NCI-H187 treated with DMSO at 0.1 percent for 48 hours (cell line): ENCODE results near the gene AKT3.
A peak's percentile ranks its signal among the peaks of the same experiment; 100 is the strongest.

Experiments used
- DNase-seq: peaks from one replicate; lab custom pipeline; 2025; lab: John Stamatoyannopoulos, UW

The AKT3 gene

GRCh38 chr1:243731974-243732625 is 117.9 kb downstream of the AKT3 start:
- no peak for DNase-seq

GRCh38 chr1:243731301-243731891 is 118.6 kb downstream of the AKT3 start:
- DNase-seq = no peak

GRCh38 chr1:243730487-243731150 is 119.4 kb downstream of the AKT3 start:
- DNase-seq = no peak

- no peak for DNase-seq
Observed at GRCh38 chr1:243729956-243730355, 120.1 kb downstream of the AKT3 start.

GRCh38 chr1:243727503-243728203 is 122.4 kb downstream of the AKT3 start:
- no peak for DNase-seq

GRCh38 chr1:243726806-243727502 is 123.1 kb downstream of the AKT3 start:
- DNase-seq = no peak

- no peak for DNase-seq
Observed at GRCh38 chr1:243725846-243726245, 124.2 kb downstream of the AKT3 start.

- DNase-seq = no peak
Observed at GRCh38 chr1:243725075-243725474, 125.0 kb downstream of the AKT3 start.

GRCh38 chr1:243723458-243724043 is 126.5 kb downstream of the AKT3 start:
- DNase-seq = no peak

- no peak for DNase-seq
Observed at GRCh38 chr1:243723050-243723449, 127.0 kb downstream of the AKT3 start.

- DNase-seq = no peak
Observed at GRCh38 chr1:243719476-243719875, 130.6 kb downstream of the AKT3 start.

- DNase-seq = no peak
Observed at GRCh38 chr1:243718893-243719292, 131.2 kb downstream of the AKT3 start.

GRCh38 chr1:243718022-243718421 is 132.0 kb downstream of the AKT3 start:
- no peak for DNase-seq

- DNase-seq = no peak
Observed at GRCh38 chr1:243716906-243717305, 133.1 kb downstream of the AKT3 start.

GRCh38 chr1:243715285-243715684 is 134.8 kb downstream of the AKT3 start:
- DNase-seq = no peak

GRCh38 chr1:243713470-243714186 is 136.4 kb downstream of the AKT3 start:
- peak; percentile 5 for DNase-seq

- no peak for DNase-seq
Observed at GRCh38 chr1:243712941-243713340, 137.1 kb downstream of the AKT3 start.

GRCh38 chr1:243712242-243712641 is 137.8 kb downstream of the AKT3 start:
- no peak for DNase-seq

- DNase-seq = no peak
Observed at GRCh38 chr1:243710467-243710866, 139.6 kb downstream of the AKT3 start.

- DNase-seq = no peak
Observed at GRCh38 chr1:243708210-243708609, 141.8 kb downstream of the AKT3 start.

- no peak for DNase-seq
Observed at GRCh38 chr1:243706563-243706962, 143.5 kb downstream of the AKT3 start.
